GM10847 (cell line): Measurements from ENCODE around the gene LRCH1.

Experiments
- POLR2A ChIP-seq: IDR thresholded peaks from 2 replicates; pipeline ENCODE4 v1.6.1; 2011; ENCODE audit not compliant: insufficient read length; ENCODE audit errors: extremely low read depth

Gene LRCH1

DNA sequence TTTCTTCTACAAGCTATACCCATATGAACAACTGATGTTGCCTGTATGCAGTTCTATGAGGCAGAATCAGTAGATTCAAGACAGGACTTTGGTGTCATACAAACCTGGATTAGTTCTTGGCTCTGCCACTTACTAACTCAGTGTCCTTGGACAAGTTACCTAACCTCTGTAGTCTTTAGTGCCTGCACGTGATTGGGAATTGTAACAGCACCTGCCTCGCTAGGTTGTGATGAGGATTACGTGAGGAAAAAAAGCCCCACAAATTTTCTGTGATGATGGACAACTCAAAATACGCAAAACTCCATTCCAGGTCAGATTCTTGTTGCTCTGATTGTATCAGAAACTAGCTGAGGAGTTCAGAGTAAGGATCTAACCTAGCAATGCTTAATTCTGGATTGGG lies 89.3 kb downstream of the LRCH1 start:
- TF ChIP-seq POLR2A = no peak

DNA sequence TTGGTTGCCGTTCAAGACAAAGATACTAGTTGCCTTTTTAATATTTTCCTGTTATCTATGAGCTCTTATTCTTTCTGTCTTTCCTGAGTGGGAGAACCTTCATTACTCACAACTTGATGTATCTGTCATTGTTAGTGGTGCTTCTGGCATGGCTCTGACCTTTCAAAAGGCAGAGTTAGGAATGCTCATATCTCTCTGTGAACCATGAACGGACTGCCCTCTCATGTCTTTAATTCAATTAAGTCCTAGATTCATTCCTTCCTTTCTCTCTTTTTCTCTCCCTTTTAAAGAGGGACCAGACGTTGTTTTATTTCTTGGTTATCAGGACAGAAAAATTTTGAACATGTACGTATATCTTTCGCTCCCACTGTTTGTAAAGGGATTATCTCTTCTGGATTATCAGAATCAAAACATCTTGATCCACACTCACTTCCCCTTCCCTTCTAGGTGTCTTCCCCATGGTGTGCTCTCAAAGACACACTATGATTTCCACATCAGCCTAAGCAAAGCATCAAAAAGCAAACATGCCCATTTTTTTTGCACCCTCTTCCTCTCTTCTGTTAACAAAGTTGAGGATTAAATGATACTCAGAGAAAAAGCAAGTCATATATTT lies 90.3 kb downstream of the LRCH1 start:
- TF ChIP-seq POLR2A = no peak

DNA sequence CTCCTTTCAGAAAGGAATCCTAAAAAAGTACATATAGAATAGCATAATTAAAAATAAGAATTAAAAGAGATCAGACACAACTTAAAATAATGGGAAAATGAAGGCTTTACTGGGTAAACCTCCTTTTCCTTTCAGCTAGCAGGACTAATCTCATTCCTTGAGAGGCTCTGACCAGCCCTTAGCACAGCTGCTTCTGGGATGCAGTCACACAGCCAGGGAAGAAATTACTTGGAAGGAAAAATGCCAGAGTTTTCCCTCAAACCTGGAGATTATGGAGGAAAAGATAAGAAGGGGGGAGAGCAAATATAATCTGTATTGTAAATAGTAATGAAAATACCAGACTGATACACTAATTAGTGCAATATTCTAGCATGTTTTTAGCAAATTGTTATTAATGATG lies 91.8 kb downstream of the LRCH1 start:
- no peak for TF ChIP-seq POLR2A

DNA sequence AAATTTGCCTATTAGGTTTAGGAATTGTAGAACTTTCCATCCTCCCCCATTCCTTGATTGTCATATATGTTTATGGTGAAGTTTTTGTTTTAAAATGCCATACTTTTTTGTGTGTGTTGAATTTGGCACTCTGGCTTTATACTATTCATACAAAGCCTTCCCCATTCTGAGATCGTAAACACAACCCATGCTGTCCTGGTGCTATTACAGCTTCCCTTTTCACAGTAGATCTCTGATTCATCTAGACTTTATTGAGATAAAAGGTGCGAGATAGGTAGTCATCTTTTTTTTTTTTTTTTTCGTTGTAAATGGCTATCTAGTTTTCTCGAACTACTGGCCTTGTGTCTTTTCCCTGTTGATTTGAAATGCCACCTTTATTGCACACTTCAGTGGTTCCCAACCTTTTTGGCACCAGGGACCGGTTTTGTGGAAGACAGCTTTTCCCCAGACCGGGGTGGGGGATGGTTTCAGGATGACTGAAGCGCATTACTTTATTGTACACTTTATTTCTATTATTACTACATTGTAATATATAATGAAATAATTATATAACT lies 94.6 kb downstream of the LRCH1 start:
- TF ChIP-seq POLR2A = no peak

DNA sequence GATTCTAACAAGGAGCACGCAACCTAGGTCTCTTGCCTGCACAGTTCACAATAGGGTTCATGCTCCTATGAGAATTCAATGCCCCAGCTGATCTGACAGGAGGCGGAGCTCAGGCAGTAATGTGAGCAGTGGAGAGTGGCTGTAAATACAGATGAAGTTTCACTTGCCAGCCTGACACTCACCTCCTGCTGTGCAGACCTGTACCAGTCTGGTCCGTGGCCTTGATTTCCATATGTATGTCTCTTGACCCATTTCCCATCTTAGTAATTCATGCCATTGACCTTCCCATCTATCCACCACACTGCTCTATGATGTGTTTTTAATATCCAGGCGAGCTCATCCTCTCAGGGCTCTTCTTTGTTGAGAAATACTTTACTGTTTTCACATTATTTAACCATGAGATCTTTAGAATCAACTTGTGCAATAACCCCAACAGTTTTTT lies 95.2 kb downstream of the LRCH1 start:
- no peak for TF ChIP-seq POLR2A

DNA sequence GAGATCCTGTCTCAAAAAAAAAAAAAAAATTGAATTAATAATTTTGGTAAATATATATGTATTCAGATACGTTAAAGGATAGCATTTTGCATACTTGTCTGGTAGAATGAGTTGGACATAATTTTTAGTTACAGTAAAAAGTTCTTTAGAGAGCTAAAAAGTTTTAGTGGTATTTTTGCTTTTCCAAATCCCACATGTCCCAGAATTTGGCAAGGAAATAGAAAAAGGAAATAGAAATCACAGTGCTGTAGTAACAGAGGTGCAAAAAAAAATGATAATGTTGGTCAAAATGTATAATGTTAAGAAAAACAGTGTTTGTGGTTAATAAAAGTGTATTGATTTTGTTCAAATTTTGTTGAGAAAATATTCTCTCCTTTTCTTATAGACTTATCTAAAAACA lies 96.8 kb downstream of the LRCH1 start:
- TF ChIP-seq POLR2A = no peak

DNA sequence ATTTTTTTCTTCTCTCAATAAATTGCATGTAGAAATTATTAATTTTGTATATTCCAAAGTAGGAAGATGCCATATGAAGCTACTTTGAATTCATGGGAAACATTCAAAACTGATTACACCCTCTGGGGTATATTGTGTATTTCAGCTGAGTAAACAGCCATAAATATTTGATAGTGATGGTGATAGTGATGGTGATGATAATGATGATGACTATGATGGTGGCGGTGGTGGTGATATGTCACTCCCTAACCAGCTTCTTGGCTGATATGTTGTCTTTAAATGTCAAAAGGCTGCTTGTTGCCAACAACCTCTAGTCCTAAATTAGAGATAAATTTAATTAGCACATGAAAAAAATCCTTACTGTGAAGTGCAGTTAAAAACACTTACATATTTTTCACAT lies 102.0 kb downstream of the LRCH1 start:
- TF ChIP-seq POLR2A = no peak

DNA sequence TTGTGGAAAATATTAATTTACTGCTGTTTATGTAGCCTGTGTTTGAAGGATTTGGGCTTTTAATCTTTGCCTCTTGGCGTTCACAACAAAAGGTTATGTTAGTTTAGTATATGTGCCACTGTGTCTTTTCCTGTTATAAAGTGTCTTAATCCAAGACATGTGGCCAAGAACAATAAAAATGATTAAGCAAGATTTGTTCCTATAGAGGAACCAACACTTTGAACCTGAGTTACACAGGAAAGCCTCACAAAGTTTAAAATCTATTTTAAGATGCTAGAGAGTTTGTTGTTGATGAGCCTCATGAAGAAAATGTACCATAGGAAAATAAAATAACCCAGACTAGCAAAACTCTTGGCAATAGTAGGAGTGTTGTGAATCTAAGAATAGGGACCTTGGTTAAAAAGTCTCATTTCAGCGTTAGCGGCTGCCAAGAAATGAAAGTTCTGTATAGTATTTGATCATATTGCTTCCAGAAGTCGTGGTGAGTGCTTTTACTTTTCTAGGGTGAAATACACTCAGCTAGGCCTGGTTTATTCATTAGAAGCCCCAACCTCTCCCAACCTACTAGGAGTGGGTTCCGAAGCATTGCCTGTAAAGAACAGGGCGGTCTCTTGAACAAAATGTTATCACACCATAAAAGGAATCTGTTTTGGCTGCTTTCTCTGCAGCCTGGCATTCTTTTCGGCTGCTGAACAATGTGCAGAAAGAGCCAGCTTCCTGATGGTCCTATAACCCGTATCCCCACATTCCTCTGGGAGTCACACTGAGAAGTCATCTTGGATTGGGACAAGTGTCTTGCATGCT lies 102.6 kb downstream of the LRCH1 start:
- TF ChIP-seq POLR2A = no peak

DNA sequence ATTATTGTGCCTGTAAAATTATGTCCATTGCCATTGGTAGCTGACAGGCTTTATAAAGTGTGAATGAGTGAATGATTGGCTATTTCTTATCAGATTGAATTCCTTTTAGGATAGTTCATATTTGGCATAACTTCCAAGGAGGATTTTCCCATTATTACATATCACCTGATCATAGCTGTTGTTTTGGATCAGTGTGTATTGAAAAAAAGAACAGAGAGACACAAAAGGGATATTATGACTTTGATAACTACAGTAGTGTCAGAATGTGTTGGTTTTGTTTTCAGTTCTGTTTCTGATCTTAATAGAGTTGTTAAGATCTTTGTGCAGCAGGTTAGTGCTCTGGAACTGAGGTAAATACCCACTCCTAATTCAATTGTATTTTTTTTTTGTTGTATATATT lies 103.8 kb downstream of the LRCH1 start:
- no peak for TF ChIP-seq POLR2A

DNA sequence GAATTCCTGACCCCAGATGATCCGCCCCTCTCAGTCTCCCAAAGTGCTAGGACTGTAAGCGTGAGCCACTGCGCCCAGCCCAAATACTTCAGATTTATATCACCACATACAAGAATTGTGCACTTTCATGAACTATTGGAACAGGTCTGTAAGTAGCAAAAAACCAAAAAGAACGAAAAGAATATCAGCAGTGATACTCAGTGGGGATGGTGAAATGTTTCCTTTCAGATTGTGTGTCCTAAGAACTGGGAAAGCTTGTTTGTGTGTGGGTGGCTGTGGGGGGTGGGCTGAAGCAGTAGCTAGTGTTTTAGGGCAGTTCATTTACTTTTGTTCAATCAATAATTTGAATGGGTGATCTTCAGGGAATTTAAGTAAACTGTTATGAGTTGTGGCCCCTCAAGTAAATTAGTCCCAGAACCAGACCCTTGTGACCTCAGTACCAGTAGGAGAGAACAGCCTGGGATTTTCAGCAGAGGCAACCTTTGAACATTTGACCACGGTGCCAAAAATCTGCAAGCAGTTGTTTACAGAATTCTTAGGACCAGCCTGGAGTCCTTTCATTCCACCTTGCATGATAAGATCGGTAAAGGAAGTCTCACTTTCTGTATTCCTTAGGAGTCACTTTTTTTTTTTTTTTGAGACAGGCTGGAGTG lies 106.6 kb downstream of the LRCH1 start:
- no peak for TF ChIP-seq POLR2A

DNA sequence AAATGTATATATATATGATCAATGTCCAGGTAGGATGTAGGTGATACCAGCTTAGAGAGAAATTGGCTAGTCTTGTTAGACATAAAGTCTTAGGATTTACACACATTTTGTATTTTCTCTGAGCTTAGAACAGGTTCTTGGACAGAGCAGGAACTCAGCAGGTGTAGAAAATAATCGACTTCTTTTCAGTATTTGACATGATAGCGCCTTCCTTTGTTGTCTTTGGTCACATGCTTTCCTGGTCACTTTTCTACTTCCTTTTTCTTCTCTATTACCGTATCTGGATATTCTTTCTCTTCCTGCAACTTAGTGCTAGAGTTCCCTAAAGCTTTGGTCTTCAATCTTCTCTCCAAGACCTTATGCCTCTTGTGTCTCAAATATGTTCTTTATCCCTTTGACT lies 107.4 kb downstream of the LRCH1 start:
- no peak for TF ChIP-seq POLR2A

DNA sequence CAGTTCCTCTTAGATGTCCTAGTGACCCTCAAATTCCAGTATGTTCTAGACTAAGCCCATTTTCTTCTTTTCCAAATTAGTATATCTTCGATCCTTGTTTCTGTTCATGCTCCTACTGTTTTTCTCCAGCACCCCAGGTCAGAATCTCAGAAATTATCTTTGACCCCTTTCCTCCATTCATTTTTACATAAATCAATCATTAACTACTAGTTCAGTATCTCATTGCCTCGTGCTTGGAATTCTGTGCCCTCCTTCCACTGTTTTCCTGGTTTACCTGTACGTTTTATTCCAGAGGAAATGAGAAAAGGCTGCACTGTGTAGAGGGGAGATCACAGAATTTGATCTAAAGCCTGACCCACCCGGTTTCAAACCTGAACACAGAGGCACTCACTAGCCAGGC lies 107.9 kb downstream of the LRCH1 start:
- no peak for TF ChIP-seq POLR2A

DNA sequence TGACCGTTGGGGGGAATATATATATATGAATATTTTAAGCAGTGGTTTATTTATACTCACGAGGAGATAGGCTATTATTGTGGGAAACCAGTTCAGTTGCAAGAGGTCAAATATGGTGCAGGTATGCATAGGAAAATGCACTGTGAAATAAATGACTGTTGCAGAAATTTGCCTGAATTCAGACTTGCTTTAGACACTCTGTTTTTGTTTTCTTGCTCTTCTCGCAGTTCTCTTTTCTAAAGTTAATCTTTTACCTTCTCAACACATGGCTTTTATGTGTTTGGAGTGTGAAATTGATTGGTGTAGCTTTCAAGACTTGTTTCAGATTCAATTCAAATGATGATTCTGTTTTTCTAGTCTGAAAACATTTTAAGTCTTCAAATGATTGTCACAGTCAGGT lies 109.7 kb downstream of the LRCH1 start:
- no peak for TF ChIP-seq POLR2A

DNA sequence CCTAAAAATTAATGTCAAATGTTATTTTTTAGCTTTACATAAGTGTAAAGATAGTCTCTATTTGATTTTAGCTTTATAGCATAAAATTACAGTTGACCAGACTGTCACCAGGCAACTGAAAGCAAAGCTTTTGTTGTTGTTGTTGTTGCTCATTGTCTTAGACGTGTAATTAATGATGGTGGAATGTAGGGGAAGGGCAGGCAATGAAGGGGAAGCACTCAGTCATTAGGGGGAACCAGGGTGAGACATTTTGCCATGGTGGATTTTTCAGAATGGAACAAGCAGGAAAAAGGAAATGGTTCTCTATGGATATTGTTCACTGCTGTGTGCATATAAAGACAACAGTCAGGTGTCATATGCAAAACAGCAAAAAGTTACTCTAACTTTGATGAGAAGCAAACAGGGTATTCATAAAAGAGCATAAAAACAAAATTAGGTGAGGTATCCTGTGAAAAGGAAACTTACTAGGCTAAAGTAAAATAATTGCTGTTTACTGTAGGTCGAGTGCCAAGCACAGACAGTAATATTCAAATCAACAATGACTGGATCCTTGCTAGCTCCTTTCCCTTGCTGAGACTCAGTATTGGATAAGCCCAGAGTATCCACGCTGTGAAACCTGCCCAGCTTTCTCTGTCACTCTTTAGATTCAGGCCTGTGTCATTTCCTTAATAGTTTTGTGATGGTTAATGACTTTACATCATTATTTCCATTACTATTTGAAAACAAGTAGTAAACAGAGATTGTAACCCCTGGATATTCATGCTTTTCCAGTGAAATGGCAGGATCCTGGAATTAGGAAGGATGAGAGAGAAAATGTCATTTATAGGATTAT lies 110.5 kb downstream of the LRCH1 start:
- TF ChIP-seq POLR2A = no peak

DNA sequence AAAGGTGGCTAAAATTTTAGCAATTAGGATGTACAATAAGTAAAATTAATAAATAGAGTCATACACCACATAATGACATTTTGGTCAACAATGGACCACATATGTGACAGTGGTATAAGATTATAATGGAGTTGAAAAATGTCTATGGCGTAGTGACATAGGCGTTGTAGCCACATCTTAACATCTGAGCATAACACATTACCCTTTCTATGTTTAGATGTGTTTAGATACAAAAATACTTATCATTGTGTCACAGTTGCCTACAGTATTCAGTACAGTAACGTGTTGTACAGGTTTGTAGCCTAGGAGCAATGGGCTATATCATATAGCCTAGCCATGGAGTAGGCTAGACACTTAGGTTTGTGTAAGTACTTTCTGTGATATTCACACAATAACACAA lies 111.2 kb downstream of the LRCH1 start:
- TF ChIP-seq POLR2A = no peak
